GM12865 (cell line): Measurements from ENCODE around the gene PTPRF.

Experiments
- DNase-seq: peaks from one replicate; pipeline ENCODE4 v3.0.0; 2010; ENCODE audit warnings: low read depth
- H3K4me3 ChIP-seq: 2 replicates; pipeline ENCODE4 v1.5.1; 2011; ENCODE audit warnings: mild to moderate bottlenecking, low read depth, low read length, control low read depth
- TF ChIP-seq, protein P1 (sequence below): IDR thresholded peaks from 2 replicates; pipeline ENCODE4 v1.5.1; 2011; ENCODE audit warnings: low read length, control low read depth, low read depth, inconsistent platforms; ENCODE audit not compliant: insufficient read depth; ENCODE audit errors: missing control alignments

PTPRF gene

DNA sequence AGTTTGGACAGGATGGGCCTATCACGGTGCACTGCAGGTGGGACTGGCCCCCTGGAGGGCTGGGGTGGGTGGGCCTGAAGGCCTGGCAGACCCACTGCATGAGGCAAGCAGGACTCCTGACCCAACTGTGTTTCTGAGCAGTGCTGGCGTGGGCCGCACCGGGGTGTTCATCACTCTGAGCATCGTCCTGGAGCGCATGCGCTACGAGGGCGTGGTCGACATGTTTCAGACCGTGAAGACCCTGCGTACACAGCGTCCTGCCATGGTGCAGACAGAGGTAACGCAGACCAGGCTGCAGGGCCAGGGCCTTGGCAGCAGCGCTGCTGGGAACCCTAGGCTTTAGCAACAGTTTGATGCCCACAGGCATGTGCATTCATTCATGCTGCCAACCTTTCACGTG is 90.3 kb downstream of the PTPRF start:
- TF ChIP-seq, protein P1, sequence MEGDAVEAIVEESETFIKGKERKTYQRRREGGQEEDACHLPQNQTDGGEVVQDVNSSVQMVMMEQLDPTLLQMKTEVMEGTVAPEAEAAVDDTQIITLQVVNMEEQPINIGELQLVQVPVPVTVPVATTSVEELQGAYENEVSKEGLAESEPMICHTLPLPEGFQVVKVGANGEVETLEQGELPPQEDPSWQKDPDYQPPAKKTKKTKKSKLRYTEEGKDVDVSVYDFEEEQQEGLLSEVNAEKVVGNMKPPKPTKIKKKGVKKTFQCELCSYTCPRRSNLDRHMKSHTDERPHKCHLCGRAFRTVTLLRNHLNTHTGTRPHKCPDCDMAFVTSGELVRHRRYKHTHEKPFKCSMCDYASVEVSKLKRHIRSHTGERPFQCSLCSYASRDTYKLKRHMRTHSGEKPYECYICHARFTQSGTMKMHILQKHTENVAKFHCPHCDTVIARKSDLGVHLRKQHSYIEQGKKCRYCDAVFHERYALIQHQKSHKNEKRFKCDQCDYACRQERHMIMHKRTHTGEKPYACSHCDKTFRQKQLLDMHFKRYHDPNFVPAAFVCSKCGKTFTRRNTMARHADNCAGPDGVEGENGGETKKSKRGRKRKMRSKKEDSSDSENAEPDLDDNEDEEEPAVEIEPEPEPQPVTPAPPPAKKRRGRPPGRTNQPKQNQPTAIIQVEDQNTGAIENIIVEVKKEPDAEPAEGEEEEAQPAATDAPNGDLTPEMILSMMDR = no peak

DNA sequence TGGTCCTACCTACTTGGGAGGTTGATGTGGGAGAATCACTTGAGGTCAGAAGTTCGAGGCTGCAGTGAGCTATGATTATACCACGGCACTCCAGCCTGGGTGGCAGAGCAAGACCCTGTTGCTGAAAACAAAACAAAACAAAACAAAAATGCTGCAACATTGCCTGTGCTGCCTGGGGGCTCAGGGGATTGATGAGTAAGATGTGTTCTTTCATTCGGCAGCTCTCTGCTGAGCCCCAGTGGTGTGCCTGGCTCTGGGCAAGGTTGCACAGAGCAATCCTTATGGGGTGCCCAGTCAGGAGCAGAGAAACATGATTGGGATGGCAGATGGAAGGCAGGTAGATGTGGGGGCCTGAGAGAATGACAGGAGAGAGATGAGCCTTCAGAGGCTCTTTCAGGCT is 90.7 kb downstream of the PTPRF start:
- TF ChIP-seq, protein P1 = no peak
- no peak for DNase-seq
- H3K4me3 ChIP-seq = no peak overlapping the region

More for the DNA sequence above, 90.3 kb downstream of the PTPRF start:
- no peak overlapping the region for H3K4me3 ChIP-seq
- no peak for DNase-seq

DNA sequence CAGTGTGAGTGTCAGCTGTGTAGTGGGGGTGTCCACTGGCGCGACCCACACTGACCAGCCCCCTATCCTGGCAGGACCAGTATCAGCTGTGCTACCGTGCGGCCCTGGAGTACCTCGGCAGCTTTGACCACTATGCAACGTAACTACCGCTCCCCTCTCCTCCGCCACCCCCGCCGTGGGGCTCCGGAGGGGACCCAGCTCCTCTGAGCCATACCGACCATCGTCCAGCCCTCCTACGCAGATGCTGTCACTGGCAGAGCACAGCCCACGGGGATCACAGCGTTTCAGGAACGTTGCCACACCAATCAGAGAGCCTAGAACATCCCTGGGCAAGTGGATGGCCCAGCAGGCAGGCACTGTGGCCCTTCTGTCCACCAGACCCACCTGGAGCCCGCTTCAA is 91.2 kb downstream of the PTPRF start:
- TF ChIP-seq, protein P1 = no peak
- no peak overlapping the region for H3K4me3 ChIP-seq
- DNase-seq = no peak

DNA sequence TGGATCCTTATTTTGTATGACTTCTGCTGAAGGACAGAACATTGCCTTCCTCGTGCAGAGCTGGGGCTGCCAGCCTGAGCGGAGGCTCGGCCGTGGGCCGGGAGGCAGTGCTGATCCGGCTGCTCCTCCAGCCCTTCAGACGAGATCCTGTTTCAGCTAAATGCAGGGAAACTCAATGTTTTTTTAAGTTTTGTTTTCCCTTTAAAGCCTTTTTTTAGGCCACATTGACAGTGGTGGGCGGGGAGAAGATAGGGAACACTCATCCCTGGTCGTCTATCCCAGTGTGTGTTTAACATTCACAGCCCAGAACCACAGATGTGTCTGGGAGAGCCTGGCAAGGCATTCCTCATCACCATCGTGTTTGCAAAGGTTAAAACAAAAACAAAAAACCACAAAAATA is 91.8 kb downstream of the PTPRF start:
- TF ChIP-seq, protein P1 = no peak
- H3K4me3 ChIP-seq = no peak overlapping the region
- no peak for DNase-seq

DNA sequence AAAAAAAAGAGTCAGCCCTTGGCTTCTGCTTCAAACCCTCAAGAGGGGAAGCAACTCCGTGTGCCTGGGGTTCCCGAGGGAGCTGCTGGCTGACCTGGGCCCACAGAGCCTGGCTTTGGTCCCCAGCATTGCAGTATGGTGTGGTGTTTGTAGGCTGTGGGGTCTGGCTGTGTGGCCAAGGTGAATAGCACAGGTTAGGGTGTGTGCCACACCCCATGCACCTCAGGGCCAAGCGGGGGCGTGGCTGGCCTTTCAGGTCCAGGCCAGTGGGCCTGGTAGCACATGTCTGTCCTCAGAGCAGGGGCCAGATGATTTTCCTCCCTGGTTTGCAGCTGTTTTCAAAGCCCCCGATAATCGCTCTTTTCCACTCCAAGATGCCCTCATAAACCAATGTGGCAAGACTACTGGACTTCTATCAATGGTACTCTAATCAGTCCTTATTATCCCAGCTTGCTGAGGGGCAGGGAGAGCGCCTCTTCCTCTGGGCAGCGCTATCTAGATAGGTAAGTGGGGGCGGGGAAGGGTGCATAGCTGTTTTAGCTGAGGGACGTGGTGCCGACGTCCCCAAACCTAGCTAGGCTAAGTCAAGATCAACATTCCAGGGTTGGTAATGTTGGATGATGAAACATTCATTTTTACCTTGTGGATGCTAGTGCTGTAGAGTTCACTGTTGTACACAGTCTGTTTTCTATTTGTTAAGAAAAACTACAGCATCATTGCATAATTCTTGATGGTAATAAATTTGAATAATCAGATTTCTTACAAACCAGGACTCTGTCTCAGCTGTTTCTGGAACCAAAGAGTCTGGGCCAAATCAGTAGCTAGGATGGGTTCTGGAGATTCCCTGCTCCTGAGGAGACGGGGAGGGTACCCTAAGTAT is 92.5 kb downstream of the PTPRF start:
- TF ChIP-seq, protein P1 = no peak
- H3K4me3 ChIP-seq = no peak overlapping the region
- no peak for DNase-seq

DNA sequence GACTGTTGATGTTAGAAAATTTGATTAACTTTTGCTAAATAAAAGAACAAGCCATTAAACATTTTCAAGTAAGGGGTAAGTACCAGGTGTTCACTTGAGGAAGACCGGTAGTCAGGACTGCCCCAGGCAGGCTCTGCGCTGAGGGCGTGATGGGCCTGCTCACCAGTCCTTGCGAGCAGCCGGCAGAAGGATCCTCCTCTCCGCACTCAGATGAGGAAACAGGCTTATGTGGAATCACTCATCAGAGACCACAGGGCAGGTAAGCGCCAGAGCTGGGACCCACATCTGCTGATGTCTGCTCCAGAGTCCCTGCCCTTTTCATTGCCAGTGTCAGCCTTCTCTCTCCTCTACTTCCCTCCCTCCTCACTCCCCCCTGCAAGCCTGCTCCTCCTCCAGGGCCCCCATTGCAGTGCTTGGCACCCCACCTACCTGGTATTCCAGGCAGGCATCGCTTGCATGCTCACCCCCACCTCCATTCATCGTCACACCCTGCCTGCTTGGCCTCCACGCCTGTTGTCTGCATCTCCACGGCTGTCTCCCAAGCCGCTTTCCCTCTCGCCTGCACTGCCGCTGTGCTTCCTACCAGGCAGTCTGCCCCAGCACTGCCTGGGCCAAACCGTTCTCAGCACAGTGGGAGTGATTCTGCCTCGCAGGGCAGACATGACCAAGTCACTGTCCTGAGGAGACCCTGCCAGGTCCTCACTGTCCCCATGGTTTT is 94.5 kb downstream of the PTPRF start:
- TF ChIP-seq, protein P1 = no peak
- H3K4me3 ChIP-seq = no peak overlapping the region
- no peak for DNase-seq
